GM13976 (cell line): Measurements from ENCODE around the gene TBC1D17.

ENCODE experiments used
- DNase-seq: peaks from one replicate; pipeline ENCODE4 v3.0.0; 2012; ENCODE audit warnings: low spot score
- CTCF ChIP-seq: IDR thresholded peaks from 2 replicates; pipeline ENCODE4 v1.5.1; 2012; ENCODE audit warnings: borderline replicate concordance, mild to moderate bottlenecking; ENCODE audit not compliant: insufficient read depth; ENCODE audit errors: extremely low read depth, missing control alignments, control extremely low read depth
- in situ Hi-C: fragments of 300-500 bp; cut with MboI; formaldehyde crosslinking; loops from one replicate; pipeline ENCODE4 v1.12.0; 2022; ENCODE audit warnings: low sequenced_read_pairs, mixed read lengths, inconsistent platforms; ENCODE audit not compliant: unreplicated experiment

Gene TBC1D17

GRCh38 chr19:49871349-49871985, 6.0 kb upstream of the TBC1D17 start:
- DNase-seq: no peak
- TF ChIP-seq CTCF: no peak
- in situ Hi-C loops: no loop called here

- DNase-seq: no peak
- TF ChIP-seq CTCF: no peak
- in situ Hi-C loops: no loop called here
Observed at GRCh38 chr19:49872245-49873128, 5.0 kb upstream of the TBC1D17 start.

- in situ Hi-C loops: no loop called here
- TF ChIP-seq CTCF: no peak
- no peak for DNase-seq
Observed at GRCh38 chr19:49873129-49873521, 4.4 kb upstream of the TBC1D17 start.

DNA sequence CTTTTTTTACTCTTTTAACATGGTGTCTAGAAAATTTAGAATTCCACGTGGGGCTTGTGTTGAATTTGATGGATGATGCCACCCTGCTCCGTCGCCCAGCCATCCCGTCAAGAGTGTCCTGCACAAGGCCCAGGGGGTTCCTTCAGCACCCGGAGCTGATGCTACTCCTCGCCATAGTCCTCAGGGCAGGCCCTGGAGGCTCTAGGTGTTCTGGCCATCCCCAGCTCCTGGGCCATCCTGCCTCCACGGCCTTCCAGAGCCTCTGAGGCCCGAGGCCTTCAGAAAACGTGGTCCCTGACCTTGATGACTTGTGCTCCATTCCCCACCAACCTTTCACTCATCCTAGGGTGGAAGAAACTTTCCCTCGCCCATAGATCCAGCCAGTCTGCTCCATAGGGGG, 3.7 kb upstream of the TBC1D17 start:
- no peak for TF ChIP-seq CTCF
- in situ Hi-C loops: no loop called here
- DNase-seq: no peak

- in situ Hi-C loops: no loop called here
- no peak for DNase-seq
- no peak for TF ChIP-seq CTCF
Observed at GRCh38 chr19:49874503-49875157, 2.9 kb upstream of the TBC1D17 start.

DNA sequence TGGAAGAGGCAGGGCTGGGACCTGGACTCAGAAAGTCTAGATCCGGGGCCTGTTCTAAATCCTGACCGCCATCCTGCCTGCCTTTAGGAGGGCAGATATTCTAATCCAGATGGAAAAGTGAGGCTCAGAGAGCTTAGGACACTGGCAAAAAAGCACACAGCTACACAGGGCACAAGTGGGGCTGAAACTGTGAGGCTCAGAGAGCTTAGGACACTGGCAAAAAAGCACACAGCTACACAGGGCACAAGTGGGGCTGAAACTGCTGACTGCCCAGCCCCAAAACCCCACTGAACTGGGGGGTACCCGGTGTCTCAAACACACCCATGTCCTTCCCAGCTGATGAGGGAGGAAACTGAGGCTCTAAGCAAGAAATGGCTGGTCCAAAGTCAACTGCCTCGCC, 2.3 kb upstream of the TBC1D17 start:
- no peak for TF ChIP-seq CTCF
- in situ Hi-C loops: no loop called here

More for the DNA sequence above, 2.3 kb upstream of the TBC1D17 start:
- no peak for DNase-seq
